ENCODE measurements around the gene MOB2.

MOB2 gene

GRCh38 chr11:1483445-1483961 is 3.1 kb downstream of the MOB2 start:
- TF ChIP-seq FOXP2 (optimal IDR thresholded peaks at IDR 0.05; ENCODE audit: borderline replicate concordance, extremely low read depth, extremely low read length, insufficient read depth) (no peak), SIN3A (IDR thresholded peaks at IDR 0.05; ENCODE audit: borderline replicate concordance, insufficient read depth, low read length) (no peak), TAF1 (IDR thresholded peaks at IDR 0.05; ENCODE audit: borderline replicate concordance, insufficient read depth, low read length) (no peak), POLR2AphosphoS5 (IDR thresholded peaks at IDR 0.05; ENCODE audit: low read depth, low read length) (no peak)
- TF ChIP-seq, protein P1, sequence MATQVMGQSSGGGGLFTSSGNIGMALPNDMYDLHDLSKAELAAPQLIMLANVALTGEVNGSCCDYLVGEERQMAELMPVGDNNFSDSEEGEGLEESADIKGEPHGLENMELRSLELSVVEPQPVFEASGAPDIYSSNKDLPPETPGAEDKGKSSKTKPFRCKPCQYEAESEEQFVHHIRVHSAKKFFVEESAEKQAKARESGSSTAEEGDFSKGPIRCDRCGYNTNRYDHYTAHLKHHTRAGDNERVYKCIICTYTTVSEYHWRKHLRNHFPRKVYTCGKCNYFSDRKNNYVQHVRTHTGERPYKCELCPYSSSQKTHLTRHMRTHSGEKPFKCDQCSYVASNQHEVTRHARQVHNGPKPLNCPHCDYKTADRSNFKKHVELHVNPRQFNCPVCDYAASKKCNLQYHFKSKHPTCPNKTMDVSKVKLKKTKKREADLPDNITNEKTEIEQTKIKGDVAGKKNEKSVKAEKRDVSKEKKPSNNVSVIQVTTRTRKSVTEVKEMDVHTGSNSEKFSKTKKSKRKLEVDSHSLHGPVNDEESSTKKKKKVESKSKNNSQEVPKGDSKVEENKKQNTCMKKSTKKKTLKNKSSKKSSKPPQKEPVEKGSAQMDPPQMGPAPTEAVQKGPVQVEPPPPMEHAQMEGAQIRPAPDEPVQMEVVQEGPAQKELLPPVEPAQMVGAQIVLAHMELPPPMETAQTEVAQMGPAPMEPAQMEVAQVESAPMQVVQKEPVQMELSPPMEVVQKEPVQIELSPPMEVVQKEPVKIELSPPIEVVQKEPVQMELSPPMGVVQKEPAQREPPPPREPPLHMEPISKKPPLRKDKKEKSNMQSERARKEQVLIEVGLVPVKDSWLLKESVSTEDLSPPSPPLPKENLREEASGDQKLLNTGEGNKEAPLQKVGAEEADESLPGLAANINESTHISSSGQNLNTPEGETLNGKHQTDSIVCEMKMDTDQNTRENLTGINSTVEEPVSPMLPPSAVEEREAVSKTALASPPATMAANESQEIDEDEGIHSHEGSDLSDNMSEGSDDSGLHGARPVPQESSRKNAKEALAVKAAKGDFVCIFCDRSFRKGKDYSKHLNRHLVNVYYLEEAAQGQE (IDR thresholded peaks at IDR 0.05; ENCODE audit: insufficient read depth in 1 of 2, low read depth in 2 of 2, low read length in 2 of 2), result no peak

DNA sequence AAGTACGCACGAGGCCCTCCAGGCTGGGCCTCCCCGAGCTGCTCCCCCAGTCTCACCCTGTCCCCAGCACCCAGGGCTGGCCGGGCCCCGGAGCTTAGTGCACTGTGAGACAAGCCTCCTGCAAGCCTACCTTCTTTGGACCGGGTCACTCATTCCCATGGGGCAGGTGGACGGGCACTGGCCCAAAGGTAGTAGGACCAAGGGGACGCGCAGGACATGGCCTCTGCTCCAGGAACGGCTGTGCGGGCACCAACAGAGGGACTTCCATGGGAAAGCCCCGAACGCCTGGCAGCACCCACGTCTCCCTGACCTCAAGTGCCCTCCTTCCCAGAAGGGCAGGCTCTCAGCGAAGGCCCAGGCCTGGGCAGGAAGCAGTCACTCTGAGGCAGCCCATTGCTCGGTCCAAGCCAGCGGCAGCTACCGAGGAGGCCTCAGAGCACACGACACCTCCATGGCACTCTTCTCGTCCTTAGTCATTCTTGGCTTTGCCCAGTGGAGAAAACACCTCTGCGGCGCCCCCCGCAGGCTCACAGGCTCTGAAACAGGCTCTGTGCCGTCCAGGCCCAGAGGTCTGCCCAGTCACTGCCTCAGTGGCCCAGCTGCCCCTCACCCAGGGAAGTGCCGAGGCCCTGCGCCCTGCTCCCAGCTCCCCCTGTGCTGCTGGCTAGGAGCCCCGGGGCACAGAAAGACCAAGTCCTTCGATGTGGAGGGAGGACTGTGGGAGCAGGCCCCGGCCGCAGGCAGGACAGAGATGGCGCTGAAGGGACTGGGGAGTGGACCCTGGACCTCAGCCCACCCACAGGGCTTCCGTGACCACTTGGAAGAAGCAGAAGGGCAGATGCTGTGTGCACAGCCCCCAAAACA is 3.8 kb downstream of the MOB2 start:
- TF ChIP-seq POLR2AphosphoS5 (IDR thresholded peaks at IDR 0.05; ENCODE audit: low read depth, low read length) (no peak), SIN3A (IDR thresholded peaks at IDR 0.05; ENCODE audit: borderline replicate concordance, insufficient read depth, low read length) (no peak), FOXP2 (optimal IDR thresholded peaks at IDR 0.05; ENCODE audit: borderline replicate concordance, extremely low read depth, extremely low read length, insufficient read depth) (no peak), TAF1 (IDR thresholded peaks at IDR 0.05; ENCODE audit: borderline replicate concordance, insufficient read depth, low read length) (no peak)
- TF ChIP-seq, protein P1 (IDR thresholded peaks at IDR 0.05; ENCODE audit: insufficient read depth in 1 of 2, low read depth in 2 of 2, low read length in 2 of 2), result no peak

GRCh38 chr11:1481861-1482441 is 4.6 kb downstream of the MOB2 start:
- TF ChIP-seq, protein P1 (IDR thresholded peaks at IDR 0.05; ENCODE audit: insufficient read depth in 1 of 2, low read depth in 2 of 2, low read length in 2 of 2), result no peak
- TF ChIP-seq SIN3A (IDR thresholded peaks at IDR 0.05; ENCODE audit: borderline replicate concordance, insufficient read depth, low read length) (no peak), POLR2AphosphoS5 (IDR thresholded peaks at IDR 0.05; ENCODE audit: low read depth, low read length) (no peak)

DNA sequence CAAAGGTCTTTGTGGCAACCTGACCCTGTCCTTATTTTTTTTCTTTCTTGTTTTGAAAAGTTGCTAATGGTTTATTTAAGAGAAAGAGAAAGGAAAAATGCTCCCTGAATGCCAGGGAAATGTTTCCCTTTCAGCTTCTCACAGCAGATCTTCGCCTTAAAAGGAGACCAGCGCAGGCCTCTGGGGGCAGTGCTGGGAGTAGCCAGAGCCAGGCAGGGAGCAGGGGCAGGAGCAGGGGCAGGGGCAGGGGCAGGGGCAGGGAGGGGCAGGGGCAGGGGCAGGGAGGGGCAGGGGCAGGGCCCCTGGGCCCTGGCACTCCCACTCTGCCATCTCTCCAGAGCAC is 5.1 kb downstream of the MOB2 start:
- TF ChIP-seq FOXP2 (optimal IDR thresholded peaks at IDR 0.05; ENCODE audit: borderline replicate concordance, extremely low read depth, extremely low read length, insufficient read depth), result no peak

- TF ChIP-seq SIN3A (IDR thresholded peaks at IDR 0.05; ENCODE audit: borderline replicate concordance, insufficient read depth, low read length), result no peak
- TF ChIP-seq POLR2AphosphoS5 (IDR thresholded peaks at IDR 0.05; ENCODE audit: low read depth, low read length), result no peak
- no peak for TF ChIP-seq FOXP2 (optimal IDR thresholded peaks at IDR 0.05; ENCODE audit: borderline replicate concordance, extremely low read depth, extremely low read length, insufficient read depth)
- TF ChIP-seq, protein P1 (IDR thresholded peaks at IDR 0.05; ENCODE audit: insufficient read depth in 1 of 2, low read depth in 2 of 2, low read length in 2 of 2), result no peak
- no peak for TF ChIP-seq TAF1 (IDR thresholded peaks at IDR 0.05; ENCODE audit: borderline replicate concordance, insufficient read depth, low read length)
Measured at GRCh38 chr11:1480555-1481482, 5.8 kb downstream of the MOB2 start.

Data from PFSK-1 (cell line).